Epidermal melanocyte (primary cell): ENCODE results near the gene TGM1.

Experiments used
- DNase-seq: peaks from one replicate; pipeline ENCODE4 v3.0.0; 2011; ENCODE audit warnings: low spot score; ENCODE audit not compliant: insufficient read length

Gene TGM1

DNA sequence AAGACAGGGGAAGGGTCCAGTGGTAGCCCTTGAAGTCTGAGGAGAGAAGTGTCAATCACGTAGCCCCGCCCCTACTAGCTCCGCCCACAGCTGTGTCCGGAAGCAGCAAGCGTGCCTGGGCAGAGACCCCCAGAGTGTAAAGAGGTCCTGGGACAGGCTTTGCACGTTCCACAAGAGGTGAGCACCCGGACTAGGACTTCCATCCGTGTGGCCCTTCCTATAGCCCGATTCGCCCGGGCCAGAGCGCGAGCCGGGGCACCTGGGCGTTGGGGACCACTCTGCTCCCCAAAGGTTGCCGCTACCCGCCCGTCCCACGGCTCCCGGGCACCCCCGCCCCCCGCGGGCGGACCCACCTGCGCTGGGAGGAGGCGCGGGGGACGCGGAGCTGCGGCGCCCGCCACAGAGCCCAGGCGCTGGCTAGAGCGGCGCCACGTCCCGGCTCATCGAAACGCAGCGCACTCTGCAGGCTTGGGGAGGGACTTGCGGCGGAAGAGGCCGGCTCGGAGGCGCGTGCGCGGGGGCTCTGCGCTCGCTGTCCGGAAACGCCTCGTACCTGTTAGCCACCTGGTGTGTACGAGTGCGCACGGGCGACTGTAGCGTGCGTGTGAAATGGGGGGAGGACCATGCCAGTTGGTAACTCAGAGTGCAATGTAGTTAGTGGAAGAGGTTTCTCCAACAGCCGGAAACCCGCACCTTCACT is 8.3 kb upstream of the TGM1 start, which contains the start of gene RABGGTA:
RABGGTA (minus strand) TSS at position 464 of the 700 bp plus-strand sequence. CDS start 482 bp downstream, outside the sequence.
- peak; percentile 94 for DNase-seq

DNA sequence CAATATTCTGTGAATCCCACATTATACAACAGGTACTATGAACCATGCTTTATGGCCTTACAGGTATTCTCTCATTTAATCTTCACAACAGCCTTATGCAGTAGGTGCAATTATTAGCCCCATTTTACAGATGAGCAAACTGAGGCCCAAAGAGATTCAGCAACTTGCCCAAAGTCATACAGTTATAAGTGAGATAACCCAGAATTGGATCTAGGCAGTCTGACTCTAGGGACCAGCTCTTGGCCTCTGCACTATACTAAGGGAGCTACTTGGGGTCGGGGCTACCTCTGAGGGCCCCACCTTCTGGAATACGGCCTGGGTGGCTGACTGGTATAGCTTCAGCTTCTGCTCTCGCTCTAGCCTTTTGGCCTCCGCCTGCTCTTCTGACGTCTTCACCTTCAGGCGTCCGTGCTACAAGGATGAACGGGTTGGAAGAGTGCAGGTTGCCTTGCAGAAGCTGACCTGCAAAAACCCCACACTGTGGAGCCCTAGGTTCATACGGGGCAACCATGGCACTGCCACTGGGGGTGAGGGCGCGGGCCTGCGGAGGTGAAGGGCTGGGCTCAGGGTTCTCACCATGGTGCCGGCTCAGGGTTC is 7.7 kb upstream of the TGM1 start:
- no peak for DNase-seq

DNA sequence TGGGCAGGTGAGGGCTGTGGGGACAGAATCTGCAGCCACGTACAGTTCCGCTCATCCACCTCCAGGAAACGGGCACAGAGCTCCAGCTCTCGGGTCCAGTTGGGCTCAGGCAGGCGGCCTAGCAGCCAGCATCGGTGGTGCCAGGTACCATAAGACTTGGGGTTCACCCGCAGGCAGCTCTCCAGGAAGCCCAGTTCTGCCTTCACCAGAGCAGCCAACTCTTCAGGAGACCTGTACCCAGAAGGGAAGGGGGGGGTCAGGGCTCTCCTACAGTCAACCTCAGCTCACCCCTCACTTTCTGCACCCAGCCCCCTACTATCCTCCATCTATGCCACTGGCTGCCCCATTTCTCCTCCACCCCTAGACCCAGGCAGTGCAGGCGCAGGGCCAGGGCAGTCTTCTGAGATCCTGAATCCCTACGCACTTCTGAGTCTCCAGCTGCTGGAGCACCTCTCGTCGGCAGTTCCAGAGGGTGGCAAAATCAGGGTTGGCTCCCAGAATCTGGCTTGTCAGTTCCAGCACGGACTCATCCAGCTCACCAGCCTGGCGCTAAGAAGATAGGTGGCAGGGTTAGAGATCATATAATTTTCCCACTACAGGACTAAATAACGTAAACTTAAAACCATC is 7.0 kb upstream of the TGM1 start:
- DNase-seq: no peak

DNA sequence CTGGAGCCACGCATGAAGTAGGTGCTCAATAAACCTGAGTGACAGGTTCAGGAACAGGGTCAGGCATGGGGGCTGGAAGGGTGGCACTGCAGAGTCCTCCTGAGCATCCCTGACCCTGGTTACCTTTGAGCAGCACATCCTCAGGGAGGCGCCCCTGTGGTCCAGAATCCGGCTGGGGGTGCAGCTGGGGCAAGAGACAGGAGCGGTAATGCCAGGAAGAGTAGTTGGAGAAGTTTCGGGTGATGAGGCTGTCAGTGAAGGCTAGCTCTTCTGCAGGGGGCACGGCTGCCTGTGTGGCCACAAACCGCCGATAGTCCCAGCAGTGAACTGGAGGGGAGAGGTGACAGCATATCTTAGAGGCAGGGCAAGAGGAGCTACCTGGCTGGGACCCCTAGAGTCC is 6.4 kb upstream of the TGM1 start:
- no peak for DNase-seq

DNA sequence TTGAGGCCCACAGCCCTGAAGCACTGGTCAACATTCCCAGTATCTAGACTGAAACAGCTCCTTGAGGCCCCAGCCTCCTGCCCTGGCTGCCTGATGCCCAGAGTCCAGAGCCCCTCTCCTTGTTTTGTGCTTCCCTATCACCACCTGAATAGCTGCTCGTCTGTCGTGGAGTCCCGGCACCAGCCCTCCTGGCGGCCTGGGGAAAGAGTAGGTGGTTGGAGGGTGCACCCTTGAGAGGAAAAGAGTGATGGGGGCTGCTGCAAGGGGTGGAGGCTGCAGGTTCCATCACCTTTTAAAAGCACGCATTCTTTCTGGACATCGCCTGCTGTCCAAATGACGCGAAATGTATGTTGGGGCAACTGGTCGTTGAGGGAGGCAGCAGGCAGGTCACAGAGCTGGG is 5.2 kb upstream of the TGM1 start:
- DNase-seq: no peak

DNA sequence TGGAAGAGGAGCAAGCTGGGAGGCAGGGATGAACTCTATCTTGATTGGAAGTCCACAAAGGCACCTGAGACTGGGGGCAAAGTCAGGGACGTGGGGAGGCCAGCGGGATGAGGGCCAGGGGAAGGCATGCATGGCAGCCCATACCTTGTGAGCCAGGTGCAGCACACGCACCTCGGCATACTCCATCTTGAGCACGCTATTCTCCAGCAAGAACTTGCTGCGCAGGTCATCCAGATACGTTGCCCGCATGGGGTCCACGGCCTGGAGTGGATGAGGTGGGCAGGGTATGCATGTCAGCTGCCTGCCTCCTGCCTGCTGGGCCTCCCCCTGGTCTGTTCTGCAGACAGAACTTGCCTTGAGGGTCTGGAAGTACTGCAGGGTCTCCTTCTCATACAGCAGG is 4.5 kb upstream of the TGM1 start:
- DNase-seq: no peak

DNA sequence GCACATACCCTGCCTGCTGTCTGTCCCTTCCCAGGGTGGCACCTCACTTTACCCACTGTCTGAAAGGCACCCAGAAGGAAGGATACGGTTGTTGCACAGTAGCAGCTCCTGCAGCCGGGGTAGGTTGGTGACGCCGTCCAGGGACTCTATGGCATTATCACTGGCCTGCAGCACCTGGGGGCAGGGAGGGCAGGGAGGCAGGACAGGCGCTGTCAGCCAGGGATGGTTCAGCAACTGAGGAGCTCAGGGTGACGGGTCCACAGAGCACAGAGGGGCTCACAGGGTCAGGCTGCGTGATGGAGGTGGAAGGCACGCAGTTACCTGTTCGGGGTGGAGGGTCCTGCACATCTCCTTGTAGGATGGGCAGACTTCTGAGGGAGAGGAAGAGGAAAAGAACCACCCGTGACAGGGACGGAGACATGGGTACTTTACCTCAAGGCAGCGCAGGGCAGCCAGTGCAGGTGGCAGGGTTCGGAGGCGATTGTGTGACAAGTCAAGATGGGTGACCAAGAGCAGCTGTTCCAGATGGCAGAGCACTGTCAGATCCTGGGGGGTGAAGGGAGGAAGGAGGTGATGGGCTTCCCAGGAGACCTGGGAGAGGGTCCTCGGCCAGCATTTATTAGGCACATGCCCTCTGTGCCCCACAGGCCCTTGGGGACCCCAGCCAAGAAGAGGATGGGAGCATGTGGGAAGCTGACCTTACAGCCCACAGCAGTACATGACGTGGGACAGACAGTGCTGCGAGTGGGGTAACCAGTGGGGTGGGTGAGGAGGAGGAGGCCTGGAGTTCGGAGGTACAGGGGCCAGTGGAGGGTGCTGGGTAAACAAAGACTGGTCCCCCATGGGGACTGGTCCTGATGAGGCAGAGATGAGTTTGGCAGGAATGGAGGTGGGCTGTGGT is 3.6 kb upstream of the TGM1 start:
- no peak for DNase-seq

DNA sequence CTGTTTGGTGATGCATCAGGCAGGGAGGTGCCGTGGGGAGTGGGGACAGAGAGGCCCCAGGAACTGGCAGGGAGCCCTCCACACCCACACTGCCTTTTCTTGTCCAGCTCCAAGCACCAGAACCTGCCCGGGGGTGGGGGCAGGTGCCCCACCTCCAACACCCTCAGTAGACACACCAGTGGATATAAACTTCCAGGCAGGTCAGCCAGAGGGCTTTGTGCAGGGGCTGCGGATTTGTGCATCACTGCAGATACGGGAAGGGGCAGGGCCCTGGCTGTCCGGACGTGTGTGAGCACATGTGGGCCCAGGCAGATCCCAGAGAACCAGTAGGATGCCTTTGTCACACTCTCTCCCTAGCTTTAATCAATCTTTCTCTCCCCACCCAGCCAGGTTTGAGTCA is 1.3 kb upstream of the TGM1 start:
- DNase-seq: no peak

DNA sequence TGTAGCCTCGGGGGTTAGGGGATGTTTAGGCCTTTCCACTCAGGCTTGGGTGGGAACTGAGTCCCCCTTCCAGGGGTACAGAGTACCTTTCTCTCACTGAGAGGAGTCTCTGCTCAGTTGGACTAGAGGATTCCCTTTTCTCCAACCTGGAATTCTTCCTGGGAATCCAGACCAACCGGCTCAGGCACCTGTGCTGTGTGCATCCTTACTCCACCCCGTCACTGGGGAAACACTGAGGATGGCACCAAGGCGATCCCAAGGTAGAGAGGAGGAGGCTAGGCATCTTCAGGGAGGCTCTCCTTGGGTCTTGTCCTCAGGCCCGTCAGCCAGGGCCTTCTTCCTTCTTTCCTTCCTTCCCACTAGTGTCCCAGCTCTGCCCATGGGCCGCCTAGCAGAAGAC is 871 bp upstream of the TGM1 start:
- DNase-seq: no peak

DNA sequence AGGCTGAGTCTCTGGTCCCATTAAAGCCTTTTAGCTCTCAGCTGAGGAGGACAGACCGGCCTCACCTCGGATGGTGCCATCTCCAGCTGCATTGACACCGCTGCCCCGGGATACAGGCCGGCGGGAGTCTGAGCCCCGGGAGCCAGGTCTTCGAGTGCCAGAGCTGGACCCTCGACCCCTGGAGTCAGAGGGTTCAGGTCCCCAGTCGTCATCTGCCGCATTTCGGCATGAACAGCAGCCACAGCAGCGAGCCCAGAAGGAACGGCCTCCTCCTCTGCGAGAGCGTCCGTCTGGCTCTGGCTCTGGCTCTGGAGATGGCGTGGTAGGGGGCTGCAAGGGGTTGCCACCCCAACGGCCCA is 1.0 kb downstream of the TGM1 start:
- DNase-seq: no peak

DNA sequence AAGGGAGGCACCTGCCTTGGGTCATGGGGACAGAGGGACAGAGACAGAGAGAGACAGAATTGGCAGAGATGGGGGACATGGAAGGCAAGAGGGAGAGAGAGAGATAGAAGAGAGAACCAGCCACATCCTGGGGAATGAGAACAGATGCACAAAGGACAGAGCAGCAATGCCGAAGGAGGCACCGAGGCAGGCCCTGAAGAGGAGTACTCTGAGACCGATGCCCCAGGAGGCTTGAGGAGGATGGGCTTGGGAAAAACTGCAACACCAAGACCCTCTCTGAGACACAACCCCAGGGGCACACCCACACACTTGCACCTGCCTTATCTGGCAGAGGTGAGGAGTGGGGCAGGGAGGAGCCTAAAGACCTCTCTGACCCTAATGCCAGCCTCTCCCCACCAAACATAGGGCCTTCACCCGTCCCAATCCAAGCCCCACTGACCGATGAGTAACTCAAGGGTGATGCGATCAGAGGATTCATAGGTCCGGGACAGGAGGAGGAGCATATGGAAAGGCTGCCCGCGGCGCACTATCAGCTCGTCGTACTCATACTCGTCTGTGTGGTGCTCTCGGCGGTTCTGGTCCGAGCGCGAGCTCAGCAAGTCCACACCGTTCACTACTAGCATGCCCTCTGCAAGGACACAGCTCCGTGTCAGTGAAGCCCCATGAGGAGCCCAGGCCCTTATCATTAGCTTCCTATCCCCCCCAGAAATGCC is 1.6 kb downstream of the TGM1 start:
- no peak for DNase-seq

DNA sequence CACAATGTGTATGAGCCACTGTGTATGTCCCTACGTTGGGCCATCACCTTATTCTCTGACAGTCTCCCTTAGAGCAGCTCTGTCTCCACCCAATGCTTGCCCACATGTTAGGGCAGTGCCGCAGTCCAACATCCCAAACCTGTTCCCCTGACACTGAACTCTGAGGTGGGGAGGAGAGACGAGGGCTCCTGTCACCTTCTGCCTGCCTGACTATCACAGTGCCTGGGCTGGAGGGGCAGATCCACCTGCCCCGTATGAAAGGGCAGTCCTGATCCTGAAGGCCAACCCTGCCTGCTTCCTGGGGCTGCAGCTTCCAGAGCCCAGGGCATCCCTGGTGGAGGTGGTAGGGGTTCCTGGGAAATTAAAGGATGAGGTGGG is 2.2 kb downstream of the TGM1 start:
- no peak for DNase-seq

DNA sequence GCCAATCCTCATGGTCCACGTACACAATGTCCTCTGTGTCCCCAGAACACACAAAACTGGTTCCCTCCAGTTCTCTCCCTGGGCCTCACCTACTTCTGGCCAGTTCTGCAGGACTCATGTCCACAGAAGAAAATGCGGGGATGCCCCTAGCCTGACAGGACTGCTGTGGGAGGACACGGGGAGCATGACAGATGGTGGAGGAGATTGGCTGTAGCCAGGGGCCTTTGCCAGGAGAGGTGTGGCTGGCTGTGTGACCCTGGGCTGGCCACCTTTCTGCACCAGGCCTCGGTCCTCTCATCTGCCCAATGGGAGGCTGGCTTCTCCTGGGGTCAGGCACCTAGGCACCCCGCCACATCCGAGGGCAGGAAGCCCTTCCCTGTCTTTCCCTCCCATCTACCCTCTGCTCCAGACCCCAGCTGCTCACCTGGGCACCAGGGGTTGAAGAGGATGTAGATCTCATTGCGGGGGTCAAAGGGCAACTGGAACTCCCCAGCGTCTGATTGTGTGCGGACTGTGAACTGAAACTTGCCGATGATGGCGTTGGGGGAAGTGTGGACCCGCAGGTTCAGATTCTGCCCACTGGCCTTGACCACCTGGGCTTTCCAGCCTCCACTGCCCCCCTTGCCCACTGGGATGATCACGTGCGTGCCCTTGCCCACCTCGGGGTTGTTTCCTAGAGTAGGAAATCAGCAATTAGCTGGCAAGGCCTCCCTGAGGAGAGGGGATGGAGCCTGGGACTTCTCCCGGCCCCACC is 2.8 kb downstream of the TGM1 start:
- DNase-seq: no peak

DNA sequence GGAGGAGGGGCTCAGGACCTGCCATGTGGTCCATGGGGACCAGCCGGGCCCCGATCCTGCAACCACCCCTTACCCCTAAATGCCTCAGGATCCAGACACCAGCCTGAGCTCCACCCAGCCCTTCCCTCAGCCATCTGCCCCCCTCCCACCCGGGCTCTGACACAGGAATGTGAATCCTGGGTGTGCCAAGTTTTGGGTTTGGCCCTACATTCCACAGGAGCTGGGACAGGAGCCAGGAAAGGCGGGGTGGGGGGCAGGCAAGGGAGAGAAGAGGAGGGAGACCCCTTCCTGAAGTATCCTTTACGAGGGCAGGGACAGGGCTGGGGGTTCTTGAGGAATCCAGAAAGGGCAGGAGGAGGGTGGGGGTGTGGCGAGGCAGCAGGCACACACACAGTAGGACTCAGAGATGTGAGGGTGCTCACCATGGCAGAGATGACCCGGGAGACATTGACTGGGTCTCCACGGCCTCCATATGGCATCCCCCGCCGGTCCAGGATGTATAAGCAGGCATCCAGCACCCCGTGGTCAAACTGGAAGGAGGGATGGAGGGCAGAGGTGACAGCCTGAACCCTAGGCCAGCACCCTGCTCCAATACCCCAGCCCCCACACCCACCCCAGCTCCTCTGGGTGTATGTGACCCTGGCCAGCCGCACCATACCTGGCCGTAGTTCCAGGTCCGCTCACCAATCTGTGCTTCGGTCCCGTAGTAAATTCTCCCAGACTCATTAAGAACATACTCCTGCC is 3.5 kb downstream of the TGM1 start:
- no peak for DNase-seq

DNA sequence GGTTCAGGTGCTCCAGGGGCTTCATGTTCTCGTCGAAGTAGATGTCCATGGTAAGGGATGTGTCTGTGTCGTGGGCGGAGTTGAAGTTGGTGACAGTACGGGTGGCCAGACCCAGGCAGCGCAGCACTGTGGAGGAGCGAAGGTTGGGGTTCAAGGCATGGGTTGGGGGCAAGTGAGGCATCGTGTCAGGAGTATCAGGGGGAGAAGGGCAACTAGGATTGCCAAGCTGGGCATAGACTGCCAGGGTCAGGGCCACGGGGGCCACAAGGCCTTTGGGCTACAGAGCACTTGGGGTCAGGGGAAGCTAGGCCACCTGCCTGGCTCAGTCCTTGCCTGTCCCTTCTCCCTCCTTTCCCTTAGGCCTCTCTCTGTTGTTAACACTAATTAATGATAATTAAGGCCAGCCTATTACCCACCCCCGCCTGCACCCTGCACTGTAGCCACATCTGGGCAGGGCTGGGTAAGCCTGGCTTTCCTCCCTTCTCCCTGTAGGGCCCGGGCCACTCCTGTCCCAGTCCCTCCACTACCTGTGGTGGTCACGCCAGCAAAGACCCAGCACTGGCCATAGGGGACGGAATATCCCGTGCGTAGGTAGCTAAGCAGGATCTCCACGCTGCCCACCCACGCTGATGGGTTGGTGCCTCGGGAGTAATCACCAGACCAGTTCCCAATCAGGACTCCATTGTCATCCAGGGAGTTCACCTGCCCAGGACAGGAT is 4.3 kb downstream of the TGM1 start:
- no peak for DNase-seq

DNA sequence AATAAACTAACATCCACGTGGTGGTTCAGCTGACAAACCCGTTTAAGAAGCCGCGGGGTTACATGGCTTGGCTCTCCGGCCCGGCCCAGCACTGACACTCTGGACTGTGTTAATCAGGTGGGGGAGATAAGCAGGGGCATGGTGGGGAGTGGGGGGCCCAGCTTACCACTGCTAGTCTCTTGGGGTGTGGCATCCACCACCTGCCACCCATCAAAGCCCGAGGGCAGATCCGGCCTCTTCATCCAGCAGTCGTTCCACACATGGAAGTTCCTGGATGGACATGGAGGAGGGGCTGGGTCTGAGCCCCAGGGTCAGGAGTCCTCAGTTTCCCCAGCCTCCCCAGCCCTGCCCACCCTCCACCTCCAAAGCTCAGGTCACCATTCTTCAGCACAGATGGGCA is 4.9 kb downstream of the TGM1 start:
- DNase-seq: no peak

DNA sequence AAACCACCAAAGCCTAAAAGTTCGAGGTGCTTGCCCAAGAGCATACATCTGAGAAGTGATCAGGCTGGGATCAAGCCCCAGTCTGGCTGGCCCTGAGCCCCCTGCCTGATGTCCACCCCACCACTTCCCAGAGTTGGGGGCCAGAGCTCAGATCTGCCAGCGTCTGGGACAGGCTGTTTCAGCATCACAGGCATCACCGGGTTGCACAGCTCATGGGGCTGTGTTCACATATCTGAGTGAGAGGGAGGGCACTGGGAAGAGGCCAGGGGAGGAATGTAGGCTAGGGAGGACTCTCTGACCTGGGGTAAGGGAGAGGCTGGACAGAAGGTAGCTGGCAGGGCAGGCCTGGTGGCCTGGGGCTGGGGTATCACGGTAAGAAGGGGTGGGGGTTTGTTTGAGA is 6.0 kb downstream of the TGM1 start:
- no peak for DNase-seq

DNA sequence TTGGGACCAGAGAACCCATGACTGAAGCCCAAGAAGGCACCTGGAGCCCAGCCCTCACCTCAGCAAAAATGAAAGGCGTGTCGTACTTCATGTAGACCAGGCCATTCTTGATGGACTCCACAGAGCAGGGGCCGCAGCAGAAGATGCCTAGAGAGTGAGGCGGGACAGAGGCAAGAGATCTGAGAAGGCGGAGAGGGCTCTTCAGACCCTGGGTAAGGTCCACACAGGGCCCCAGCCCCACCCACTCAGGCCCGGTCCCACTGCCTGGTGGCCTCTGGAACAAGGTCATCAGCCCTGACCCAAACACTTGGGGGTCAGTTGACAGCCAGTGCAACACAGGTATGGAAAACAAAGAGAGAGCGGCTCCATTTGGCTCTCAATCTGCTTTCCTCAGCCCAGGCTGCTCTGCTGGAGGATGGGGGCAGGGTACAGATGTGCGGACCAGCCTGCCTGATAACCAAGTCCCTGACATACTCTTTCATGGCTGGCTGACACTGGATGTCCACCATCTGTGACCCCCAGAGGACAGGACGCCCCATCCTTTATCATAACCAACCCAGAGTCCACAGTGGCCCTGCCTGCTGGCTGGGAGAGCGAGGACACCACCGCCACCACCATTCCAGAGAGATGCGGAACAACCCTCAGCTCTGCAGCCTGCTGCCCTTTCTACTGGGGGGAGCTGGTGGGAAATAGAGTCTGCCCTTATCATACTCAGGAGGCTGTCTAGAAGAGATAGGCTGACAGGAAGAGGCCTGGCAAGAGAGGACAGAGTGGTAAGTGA is 6.9 kb downstream of the TGM1 start:
- no peak for DNase-seq

DNA sequence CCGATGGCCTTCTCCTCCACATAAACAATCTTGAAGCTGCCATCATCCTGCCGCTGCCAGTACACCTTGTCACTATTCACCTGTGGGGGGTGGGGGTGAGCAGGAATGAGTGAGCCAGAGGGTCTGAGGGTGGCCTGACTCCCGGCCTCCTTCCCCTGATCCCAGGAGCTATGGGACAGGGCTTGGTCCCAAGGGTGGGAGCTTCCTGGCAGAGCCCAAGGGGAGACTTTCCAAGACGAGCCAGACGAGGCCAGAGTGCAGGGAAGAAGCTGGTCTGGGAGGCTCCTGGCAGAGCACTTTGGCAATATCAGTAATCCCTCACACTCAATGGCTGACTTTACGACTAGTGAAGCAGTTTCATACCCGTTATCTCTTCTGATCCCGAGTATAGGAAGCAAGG is 7.5 kb downstream of the TGM1 start:
- DNase-seq: no peak
